Vagina (tissue), 2 donors: Measurements from ENCODE around the gene SPON2. TPM values are rescaled to one million over a fixed set of nuclear protein-coding genes. Genes with fewer than 3 reads are reported as not detected.
A peak's percentile ranks its signal among the peaks of the same experiment; 100 is the strongest.

ENCODE experiments used
- DNase-seq, 2 donors: peaks; one replicate each; pipeline ENCODE4 v3.0.0-alpha.2; 2017; ENCODE audit errors: extremely low spot score in 2 of 2
- H3K27ac ChIP-seq: fragments of 200-600 bp; sonication (generic); one replicate; pipeline ENCODE4 v1.5.1; 2019
- H3K27me3 ChIP-seq: fragments of 200-600 bp; sonication (generic); one replicate; pipeline ENCODE4 v1.5.1; 2019
- H3K36me3 ChIP-seq, 2 donors: fragments of 200-600 bp; sonication (generic); one replicate each; pipeline ENCODE4 v1.5.1; 2017 to 2019
- H3K4me1 ChIP-seq: fragments of 200-600 bp; sonication (generic); one replicate; pipeline ENCODE4 v1.5.1; 2019
- H3K4me3 ChIP-seq, 2 donors: fragments of 200-600 bp; sonication (generic); 1 replicate in 1 of 2; 2 replicates in 1 of 2; pipeline ENCODE4 v1.5.1; 2016 to 2019
- H3K9me3 ChIP-seq: fragments of 200-600 bp; sonication (generic); one replicate; pipeline ENCODE4 v1.5.1; 2019
- POLR2A ChIP-seq, 2 donors: fragments of 450-650 bp; IDR thresholded peaks; one replicate each; pipeline ENCODE4 v1.6.1; 2017; ENCODE audit warnings: antibody characterized with exemption in 2 of 2, mild to moderate bottlenecking in 2 of 2, moderate library complexity in 2 of 2
- POLR2AphosphoS5 ChIP-seq, 2 donors: sonication (generic); formaldehyde crosslinking; IDR thresholded peaks; one replicate each; pipeline ENCODE4 v1.9.0; 2017; ENCODE audit warnings: antibody characterized with exemption in 2 of 2, mild to moderate bottlenecking in 2 of 2, low read depth in 1 of 2; ENCODE audit not compliant: insufficient read depth in 1 of 2
- intact Hi-C: fragments of 100-400 bp; cut with DNase I; formaldehyde crosslinking; loops from one replicate; pipeline ENCODE4 v1.15.1; 2023
- total RNA-seq: library from RNA; depleted of rRNA; stranded (reverse); fragments of >200 nt; gene quantifications from one replicate; pipeline ENCODE4 v1.2.3, GENCODE V29; 2016
- TF ChIP-seq, protein P1 (sequence below), 3 experiments: fragments of 450-650 bp in 2 of 3; fragments of 200-600 bp in 1 of 3; sonication (generic) in 1 of 3; IDR thresholded peaks; one replicate each; pipeline ENCODE4 v1.5.1; 2017 to 2019; ENCODE audit warnings: antibody characterized with exemption in 3 of 3, mild to moderate bottlenecking in 2 of 3, moderate library complexity in 2 of 3

SPON2 gene
- total RNA-seq, 1 donor from 2014 or later = 72.2 TPM

- peaks cover 82% of the 10 kb centered on the region for H3K4me1 ChIP-seq
- no peaks in the 10 kb centered on the region for H3K9me3 ChIP-seq
These were observed 30.7 kb upstream of the SPON2 start for GRCh38 chr4:1203026-1203616.

GRCh38 chr4:1202526-1203011 lies 30.2 kb upstream of the SPON2 start:
- TF ChIP-seq POLR2A (IDR thresholded peaks at IDR 0.05) = no peak
- TF ChIP-seq, protein P1, sequence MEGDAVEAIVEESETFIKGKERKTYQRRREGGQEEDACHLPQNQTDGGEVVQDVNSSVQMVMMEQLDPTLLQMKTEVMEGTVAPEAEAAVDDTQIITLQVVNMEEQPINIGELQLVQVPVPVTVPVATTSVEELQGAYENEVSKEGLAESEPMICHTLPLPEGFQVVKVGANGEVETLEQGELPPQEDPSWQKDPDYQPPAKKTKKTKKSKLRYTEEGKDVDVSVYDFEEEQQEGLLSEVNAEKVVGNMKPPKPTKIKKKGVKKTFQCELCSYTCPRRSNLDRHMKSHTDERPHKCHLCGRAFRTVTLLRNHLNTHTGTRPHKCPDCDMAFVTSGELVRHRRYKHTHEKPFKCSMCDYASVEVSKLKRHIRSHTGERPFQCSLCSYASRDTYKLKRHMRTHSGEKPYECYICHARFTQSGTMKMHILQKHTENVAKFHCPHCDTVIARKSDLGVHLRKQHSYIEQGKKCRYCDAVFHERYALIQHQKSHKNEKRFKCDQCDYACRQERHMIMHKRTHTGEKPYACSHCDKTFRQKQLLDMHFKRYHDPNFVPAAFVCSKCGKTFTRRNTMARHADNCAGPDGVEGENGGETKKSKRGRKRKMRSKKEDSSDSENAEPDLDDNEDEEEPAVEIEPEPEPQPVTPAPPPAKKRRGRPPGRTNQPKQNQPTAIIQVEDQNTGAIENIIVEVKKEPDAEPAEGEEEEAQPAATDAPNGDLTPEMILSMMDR (IDR thresholded peaks at IDR 0.05) = no peak
- no peak for TF ChIP-seq POLR2AphosphoS5 (IDR thresholded peaks at IDR 0.05; ENCODE audit: insufficient read depth in 1 of 2, low read depth in 1 of 2)
- Histone ChIP-seq H3K27ac (peak overlapping the region; percentile 86), H3K4me3 (no peak overlapping the region), H3K9me3 (no peaks in the 10 kb centered on the region), H3K4me1 (peaks cover 77% of the 10 kb centered on the region), H3K36me3 (no peaks in the 10 kb centered on the region), H3K27me3 (no peaks in the 10 kb centered on the region)
- DNase-seq = peak in 1 of 2 donors; percentile 77
- intact Hi-C loops = no loop called here

More at GRCh38 chr4:1203026-1203616, 30.7 kb upstream of the SPON2 start:
- Histone ChIP-seq H3K27ac (peak overlapping the region; percentile 86), H3K4me3 (no peak overlapping the region), H3K36me3 (no peaks in the 10 kb centered on the region), H3K27me3 (no peaks in the 10 kb centered on the region)
- intact Hi-C loops = no loop called here
- no peak for TF ChIP-seq POLR2AphosphoS5 (IDR thresholded peaks at IDR 0.05; ENCODE audit: insufficient read depth in 1 of 2, low read depth in 1 of 2)
- TF ChIP-seq, protein P1 (IDR thresholded peaks at IDR 0.05) = no peak
- no peak for TF ChIP-seq POLR2A (IDR thresholded peaks at IDR 0.05)
- DNase-seq = peak in 1 of 2 donors; percentile 84

- Histone ChIP-seq H3K27ac (peak overlapping the region; percentile 86), H3K27me3 (no peaks in the 10 kb centered on the region), H3K4me3 (no peak overlapping the region), H3K36me3 (no peaks in the 10 kb centered on the region), H3K9me3 (no peaks in the 10 kb centered on the region), H3K4me1 (peaks cover 71% of the 10 kb centered on the region)
- intact Hi-C loops = no loop called here
- TF ChIP-seq POLR2A (IDR thresholded peaks at IDR 0.05) = peak in 1 of 2 donors; percentile 3
- TF ChIP-seq POLR2AphosphoS5 (IDR thresholded peaks at IDR 0.05; ENCODE audit: insufficient read depth in 1 of 2, low read depth in 1 of 2) = peak; percentile 34 to 82
- TF ChIP-seq, protein P1 (IDR thresholded peaks at IDR 0.05) = no peak
- peak in 1 of 2 donors; percentile 96 for DNase-seq
These were observed 29.6 kb upstream of the SPON2 start for GRCh38 chr4:1201851-1202525.

DNA sequence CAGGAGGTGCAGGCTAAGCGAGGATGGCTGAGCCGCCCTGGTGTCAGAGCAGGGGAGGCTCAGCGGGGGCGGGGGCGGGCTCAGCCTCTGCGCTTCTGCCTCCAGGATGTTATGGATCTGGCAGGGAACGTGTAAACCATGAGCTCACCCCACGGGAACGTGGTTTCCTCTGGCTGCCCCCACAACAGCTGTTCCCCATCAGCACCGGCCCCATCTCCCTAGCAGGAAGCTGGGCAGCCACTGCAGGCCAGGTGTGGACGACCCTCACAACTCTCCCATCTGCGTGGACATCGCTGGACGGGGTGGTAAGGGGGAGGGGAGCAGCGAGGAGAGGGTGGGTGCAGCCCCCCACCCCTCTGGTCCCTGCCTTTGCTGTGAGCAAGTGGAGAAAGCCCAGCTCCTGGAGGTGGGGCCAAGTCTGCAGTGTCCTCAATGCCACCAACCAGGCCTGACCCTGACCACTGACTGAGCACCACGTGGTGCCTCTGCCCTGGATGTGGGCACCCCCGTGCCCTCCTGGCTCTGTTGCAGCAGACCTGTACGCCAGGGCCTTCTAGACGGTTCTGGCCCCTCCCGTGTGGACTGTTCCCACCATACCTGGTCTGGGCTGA lies 28.1 kb upstream of the SPON2 start:
- TF ChIP-seq POLR2AphosphoS5 (IDR thresholded peaks at IDR 0.05; ENCODE audit: insufficient read depth in 1 of 2, low read depth in 1 of 2) (peak in 1 of 2 donors; percentile 78), POLR2A (IDR thresholded peaks at IDR 0.05) (no peak)
- intact Hi-C loops = no loop called here

GRCh38 chr4:1199556-1200331 lies 27.4 kb upstream of the SPON2 start:
- peak overlapping the region; percentile 33 to 40 for H3K4me3 ChIP-seq
- intact Hi-C loops = no loop called here
- H3K27ac ChIP-seq = peak overlapping the region; percentile 86
- no peaks in the 10 kb centered on the region for H3K9me3 ChIP-seq
- H3K36me3 ChIP-seq = no peaks in the 10 kb centered on the region
- no peak for TF ChIP-seq POLR2A (IDR thresholded peaks at IDR 0.05)
- TF ChIP-seq POLR2AphosphoS5 (IDR thresholded peaks at IDR 0.05; ENCODE audit: insufficient read depth in 1 of 2, low read depth in 1 of 2) = no peak
- TF ChIP-seq, protein P1 (IDR thresholded peaks at IDR 0.05) = no peak
- H3K4me1 ChIP-seq = peaks cover 58% of the 10 kb centered on the region
- H3K27me3 ChIP-seq = no peaks in the 10 kb centered on the region
- DNase-seq = peak in 1 of 2 donors; percentile 77

More for the DNA sequence above, 28.1 kb upstream of the SPON2 start:
- H3K4me1 ChIP-seq = peaks cover 60% of the 10 kb centered on the region
- H3K27ac ChIP-seq = peak overlapping the region; percentile 86
- H3K9me3 ChIP-seq = no peaks in the 10 kb centered on the region
- H3K27me3 ChIP-seq = no peaks in the 10 kb centered on the region
- H3K4me3 ChIP-seq = peak overlapping the region; percentile 33 to 40
- DNase-seq = peak in 1 of 2 donors; percentile 93
- H3K36me3 ChIP-seq = no peaks in the 10 kb centered on the region
